HS-5 (cell line): ENCODE measurements around the gene SHCBP1L.

Experiments
- DNase-seq: peaks from one replicate; pipeline ENCODE4 v3.0.0-alpha.2; 2012; ENCODE audit warnings: low read depth

SHCBP1L gene

DNA sequence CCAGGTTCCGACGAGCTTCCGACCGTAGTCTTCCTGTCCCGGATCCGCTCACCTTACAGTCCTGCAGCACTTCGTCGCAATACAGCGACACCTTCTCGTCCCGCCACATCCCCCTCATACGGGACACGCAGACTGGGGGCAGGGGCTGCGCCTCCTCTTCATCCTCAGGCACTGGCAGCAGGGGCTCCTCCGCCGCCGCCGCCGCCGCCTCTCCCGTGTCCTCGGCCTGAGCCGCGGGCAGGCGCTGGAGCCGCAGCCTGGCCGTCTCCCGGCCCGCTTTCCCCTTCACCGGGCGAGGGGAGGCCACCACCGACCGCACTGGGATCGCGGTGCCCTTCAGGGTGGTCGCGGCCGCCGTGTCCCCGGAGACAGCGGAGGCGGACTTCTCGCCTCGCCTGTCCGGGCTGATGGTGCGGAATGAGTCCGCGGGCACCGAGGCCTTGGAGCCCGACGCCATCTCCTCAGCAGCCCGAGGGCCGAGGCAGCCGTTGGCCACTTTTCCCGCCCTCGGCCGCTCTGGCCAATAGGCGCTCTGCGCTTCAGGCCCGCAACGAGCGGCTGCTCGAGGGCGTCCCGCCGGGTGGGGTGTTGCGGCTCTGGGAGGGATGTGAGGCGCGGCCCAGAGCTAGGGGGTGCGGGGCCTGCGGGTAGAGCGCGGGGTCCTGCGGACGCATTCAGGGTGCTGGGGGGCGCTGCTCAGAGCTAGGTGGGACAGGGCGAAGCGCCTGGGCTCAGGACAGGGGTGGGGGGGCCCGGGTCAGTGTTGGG is at the start of gene SHCBP1L:
Gene SHCBP1L (minus strand): TSS at position 490 of the 768 bp plus-strand sequence. CDS start 33 bp downstream, at position 457.
- no peak for DNase-seq

DNA sequence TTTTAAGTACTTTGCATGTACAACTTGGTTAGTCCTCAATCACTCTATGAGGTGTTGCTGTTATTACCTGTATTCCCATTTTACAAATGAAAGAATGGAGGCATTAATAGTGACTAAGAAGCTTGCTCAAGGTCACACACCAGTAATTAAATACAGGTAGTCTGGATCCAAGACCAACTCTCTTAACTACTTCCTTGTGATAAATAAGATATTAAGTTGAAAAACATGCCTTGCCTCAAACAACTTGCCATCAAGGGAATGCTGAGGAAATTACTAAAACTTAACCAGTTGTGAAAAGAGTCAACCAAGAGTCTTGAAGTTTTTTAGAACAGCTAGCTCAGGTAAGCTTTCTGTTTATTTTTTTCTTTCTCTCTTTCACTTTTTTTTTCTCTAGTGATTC is 49.3 kb upstream of the SHCBP1L start:
- no peak for DNase-seq

DNA sequence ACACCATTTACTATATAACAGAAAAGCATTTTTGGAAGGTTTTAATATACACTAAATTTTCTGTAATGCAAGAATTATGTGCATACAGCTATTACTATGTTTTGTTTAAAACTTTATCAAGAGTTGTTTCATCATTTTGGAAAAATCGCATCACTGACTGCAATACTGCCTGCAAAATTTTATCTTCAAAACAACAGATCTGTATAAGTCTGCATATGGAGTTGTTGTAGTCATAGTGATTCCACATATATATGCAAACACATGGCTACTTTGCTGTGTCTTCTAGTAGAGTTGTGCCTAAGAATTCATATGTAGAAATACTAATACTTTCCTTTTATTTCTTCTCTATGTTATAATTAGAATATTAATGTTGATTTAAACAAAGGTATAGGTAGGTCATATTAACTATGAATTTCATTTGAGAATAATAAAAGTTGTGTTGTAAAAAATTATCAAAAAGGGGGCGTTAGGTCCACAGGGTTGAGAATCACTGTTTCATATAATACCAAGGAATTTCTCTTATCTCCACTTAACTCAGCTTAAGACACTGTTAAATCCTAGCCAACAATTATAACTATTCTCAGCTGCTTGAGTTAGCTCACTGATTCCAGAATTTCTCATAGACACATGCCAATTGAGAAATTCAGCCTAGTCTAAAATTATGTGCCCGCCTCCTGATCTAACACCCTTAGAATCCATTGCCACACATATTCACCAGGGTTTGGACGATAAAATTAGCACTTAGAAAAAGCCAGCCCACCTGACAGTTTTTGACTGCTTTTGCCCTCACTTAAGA is 47.4 kb upstream of the SHCBP1L start:
- DNase-seq, result no peak

DNA sequence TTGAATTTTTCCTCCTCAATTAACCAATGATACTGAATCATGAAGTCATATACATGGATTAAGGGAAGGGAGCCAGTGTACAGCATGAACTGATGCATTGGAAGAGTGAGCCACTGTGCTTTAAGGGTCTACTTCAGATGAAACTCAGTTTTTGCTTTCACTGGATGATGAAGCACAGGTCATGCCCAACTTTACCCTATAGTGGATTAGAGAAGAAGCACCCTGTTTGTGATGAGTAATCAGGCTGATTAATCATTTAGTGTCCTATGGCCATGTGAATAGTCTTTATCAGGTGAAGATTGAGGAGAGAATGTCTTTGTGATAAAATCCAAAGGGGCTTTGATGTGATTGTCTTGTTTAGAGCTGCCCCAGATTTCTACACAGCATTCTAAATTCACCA is 45.5 kb upstream of the SHCBP1L start:
- no peak for DNase-seq

DNA sequence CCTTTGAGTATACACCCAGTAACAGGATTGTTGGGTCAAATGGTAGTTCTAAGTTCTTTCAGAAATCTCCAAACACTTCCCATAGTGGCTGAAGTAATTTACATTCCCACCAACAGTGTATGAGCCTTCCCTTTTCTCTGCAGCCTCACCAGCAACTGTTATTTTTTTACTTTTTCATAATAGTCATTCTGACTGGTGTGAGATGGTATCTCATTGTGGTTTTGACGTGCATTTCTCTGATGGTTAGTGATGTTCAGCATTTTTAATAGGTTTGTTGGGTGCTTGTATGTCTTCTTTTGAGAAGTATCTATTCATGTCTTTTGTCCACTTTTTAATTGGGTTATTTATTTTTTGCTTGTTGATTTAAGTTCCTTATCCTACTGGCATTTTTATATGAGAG is 43.9 kb upstream of the SHCBP1L start:
- no peak for DNase-seq

DNA sequence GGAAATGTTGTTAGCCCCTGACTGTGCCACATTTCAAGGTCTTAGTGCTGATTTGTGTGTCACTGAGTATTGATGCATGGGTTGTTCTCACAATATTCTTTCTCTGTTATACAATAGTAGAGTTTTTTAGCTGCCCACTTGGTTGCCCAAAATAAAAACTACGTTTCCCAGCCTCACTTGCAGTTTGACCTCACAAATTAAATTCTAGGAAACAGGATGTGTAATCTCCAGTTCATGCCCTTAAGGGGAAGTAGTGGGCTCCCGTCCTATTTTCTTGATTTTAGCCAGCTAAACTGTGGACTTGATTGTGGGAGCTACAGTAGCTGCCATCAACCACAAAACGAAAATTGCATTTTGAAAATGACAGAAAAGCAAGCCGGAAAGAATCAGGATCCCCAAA is 42.9 kb upstream of the SHCBP1L start:
- DNase-seq, result no peak

DNA sequence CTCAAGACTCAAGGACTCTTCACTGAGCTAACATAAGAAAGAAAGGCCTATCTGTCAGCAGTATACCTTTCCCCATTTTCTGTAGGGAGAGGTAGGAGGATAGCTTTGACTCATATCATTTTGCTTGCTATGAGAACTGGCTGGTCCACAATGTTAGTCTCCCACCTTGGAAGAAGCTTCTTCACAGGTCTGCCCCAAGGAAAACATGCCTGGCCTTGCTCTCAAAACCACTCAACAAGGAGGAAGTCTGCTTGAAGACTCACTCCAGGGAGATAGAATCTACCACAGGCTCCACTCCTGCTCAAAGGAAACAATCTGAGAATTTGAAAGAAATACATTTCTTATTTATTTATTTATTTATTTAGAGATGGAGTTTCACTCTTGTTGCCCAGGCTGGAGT is 40.8 kb upstream of the SHCBP1L start:
- no peak for DNase-seq

DNA sequence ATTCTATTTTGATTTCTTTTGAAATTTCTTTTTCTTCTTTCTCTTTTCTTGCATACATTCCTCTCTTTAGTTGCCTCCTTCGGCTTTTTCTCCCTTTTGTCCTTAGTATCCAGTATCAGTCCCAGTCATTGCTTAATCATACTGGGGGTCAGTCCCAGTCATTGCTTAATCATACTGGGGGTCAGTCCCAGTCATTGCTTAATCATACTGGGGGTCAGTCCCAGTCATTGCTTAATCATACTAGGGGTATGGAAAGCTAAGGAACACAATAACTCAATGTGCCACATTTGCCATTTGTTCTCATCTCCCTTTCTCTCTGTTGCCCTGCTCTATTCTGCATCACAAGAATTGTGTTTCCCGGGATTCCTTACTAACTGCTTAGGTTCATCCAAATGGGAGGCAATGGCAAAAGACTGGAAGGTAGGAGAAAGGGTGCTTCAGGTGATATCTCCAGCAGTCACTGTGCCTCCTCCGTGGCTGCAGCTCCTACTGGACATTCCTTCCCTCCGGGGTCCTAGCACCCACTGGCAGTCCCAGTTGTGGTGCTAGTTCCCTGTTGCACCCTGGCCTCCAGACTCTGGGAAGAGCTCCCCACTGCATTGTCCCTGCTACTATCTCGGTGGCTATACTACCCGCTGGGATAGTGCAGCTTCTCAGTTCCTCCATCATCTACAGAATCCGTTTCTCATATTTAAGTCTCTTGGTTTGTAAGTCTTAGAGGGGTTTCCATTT is 37.6 kb upstream of the SHCBP1L start:
- DNase-seq, result peak; percentile 29

DNA sequence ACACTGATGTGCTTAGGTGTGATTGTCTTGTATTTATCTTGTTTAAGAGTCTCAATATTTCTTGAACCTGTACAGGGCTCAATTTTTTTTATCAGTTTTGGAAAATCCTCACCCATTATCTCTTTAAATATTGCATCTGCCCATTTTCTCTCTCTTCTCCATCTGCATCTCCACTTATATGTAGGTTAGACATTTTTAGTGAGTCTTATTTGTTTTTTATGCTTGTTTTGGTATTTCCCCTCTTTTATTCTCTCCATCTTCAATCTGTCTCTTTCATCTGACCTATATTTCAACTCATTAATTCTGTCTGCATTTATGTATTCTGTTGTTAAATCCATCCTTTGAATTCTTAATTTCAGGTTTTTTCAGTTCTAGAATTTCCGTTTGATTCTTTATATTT is 32.9 kb upstream of the SHCBP1L start:
- DNase-seq, result no peak

DNA sequence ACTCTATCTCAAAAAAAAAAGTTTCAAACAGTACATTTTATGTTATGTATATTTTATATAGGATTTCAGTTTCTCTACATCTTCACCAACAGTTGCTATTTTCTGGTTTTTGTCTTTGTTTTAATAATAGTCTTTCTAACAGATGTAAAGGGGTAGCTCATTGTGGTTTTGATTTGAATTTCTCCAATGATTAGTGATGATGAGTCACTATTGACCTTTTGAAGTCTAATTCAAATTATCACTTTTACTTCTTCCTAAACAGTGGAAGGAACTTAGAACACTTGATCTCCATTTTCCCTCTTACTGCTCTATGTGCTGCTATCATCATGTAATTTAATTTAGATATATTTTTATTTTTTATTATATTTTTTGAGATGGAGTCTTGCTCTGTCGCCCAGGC is 31.7 kb upstream of the SHCBP1L start:
- DNase-seq, result no peak

DNA sequence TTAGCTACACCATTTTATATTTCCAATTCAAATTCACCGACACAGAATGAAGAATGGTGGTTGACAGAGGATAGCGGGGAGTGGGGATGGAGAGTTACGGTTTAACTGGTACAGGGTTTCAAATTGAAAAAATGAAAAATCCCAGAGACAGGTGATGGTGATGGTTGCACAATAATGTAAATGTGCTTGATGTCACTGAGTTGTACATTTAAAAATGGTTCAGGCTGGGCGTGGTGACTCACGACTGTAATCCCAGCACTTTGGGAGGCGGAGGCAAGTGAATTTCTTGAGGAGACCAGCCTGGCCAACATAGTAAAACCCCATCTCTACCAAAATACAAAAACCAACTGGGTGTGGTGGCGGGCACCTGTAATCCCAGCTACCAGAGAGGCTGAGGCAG is 31.2 kb upstream of the SHCBP1L start:
- DNase-seq, result no peak

DNA sequence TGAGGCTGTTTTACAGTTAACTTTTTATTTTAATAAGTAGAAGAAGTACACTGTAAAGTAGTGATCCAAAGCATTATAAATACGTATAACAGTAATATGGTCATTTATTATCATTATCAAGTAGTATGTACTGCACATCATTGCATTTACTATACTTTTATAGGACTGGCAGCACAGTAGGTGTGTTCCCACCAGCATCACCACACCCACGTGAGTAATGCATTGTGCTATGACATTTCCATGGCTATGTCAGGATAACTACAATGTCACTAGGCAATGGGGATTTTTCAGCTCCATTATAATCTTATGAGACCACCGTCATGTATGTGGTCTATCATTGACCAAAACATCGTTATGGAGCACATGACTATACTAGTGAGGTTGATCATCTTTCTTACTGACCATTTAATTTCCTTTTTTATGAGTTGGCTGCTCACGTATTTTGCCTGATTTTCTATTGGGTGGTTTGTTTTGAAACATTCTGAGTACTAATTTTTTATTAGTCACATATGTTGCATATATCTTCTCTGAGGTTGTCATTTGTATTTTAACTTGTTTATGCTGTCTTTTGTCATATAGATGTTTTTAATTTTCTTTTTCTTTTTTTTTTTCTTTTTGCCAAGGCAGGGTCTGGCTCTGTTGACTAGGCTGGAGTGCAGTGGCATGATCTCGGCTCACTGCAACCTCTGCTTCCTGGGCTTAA is 25.3 kb upstream of the SHCBP1L start:
- no peak for DNase-seq

DNA sequence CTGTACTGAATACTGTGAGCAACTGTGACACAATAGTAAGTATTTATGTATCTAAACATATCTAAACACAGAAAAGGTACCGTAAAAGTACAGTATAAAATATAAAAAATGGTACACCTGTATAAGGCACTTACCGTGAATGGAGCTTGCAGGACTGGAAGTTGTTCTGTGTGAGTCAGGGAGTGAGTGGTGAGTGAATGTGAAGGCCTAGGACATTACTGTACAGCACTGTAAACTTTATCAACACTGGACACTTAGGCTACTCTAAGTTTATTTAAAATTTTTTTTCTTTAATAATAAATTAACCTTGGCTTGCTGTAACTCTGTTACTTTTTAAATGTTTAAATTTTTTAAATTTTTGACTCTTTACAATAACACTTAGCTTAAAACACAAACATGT is 24.5 kb upstream of the SHCBP1L start:
- no peak for DNase-seq

DNA sequence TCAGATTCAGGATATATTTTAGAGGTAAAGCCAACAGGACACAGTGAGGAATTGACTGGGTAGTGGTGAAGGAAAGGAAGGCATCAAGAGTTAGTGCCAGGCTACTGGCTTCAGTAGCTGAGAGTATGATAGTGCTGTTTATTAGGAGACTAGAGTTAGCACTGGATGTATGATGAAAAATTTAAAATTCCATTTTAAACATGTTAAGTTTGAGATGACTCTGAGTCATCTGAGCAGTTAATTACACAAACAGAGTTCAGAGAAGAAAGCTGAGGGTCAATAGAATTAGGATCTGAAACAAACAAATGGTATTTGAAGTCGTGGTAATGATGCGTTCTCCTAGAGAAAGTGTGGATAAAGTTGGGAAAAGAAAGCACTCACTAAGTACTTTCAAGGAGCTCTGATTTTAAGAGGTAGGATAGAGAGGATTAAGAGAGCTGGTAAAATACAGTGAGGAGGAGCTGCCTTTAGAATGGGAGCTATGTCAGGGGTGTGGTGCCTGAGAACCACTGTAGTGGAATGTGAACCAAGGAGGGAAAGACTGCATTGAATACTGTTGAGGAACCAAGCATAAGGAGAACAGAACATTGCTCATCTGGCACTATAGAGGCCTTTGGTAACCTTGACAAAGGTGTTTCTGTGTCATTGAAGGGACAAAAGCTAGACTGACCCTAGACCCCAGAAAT is 21.7 kb upstream of the SHCBP1L start:
- DNase-seq, result no peak

DNA sequence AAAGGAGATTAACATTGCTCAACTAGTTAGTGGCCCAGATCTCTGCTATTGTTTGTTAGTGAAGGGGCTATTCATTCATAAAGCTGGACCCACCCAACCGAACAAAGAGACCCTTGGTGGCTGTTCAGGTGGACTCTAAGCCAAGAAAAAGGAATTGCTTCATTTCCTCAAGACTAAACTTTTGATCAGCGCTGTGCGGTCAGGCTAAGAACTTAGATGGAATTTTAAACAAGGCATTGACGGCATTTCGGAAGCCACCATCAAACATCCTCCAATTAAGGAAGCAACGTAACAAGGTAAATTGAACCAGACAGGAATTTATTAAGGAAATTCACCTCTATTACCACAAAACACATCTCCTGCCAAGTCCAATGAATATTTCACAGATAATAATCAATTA is 19.9 kb upstream of the SHCBP1L start:
- no peak for DNase-seq

DNA sequence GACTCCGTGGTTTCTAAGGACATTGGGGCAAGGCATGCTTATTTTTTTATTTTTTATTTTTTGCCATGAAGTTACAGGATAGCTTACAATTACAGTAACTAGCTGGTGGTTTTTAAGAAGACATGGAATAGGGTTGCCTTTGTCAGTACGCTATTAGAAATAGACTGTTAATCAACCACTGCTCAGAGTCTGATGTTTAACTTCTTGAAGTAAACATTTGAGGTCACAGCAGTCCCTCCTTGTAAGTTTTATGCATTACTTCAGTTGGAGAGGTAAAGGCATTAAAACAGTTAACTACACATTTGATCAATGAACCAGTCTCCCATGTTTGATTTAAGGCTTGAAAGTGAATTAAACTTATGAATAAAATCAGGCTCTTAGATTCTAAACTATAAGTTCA is 19.3 kb upstream of the SHCBP1L start:
- DNase-seq, result no peak

DNA sequence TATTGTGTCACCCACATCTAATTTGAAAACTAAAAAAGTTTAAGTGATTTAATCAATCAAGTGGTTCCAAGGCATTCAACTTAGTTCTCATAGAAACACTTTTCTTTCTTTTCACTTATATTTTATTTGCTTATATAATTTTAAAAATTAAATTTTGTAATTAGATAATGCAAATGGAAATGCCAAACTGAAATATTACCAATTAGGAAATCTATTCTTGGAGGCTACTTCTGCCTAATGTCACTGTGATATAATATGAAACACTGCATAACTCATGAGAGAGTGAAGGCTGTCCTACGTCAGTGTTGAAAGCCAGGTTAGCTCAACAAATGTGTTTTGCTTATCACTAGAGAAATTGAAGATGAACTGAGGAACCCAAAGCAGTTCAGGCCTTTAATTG is 18.3 kb upstream of the SHCBP1L start:
- no peak for DNase-seq

DNA sequence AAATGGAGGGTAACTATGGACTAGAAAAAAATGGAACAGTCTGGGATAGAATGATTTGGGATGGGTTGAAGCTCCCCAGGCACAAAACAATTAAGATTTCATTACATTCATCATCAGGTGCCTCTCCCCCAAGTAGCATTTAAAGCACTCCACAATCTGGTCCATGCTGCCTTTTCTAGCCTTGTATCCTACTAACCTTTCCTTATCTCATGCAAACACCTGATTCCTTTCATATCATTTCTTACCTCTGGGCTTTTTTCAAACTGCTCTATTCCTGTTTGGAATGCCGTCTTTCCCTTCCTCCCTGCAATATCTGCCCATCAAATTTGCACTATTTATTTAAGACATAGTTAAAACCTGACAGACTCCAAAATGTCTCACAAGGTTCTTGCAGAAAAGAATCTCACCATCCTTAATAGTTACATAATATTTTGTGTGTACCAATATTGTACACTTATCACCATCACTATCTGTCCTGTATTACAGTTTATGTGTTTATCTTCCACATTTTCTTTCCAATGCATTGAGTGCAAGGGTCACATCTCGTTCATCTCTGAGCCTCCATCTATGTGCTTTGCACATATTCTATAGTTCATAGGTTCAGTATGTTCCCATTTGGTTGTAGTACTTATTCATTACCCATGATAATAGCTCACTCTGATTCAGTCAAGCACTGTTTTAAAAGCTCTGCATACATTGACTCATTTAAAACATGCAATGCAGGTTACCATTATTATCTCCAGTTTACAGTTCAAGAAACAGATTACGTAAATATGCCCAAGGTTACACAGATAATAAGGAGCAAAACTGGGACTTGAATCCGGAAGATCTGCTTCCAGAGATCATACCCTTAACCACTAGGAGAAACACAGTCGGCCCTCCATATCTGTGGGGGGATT is 16.1 kb upstream of the SHCBP1L start:
- DNase-seq, result no peak

DNA sequence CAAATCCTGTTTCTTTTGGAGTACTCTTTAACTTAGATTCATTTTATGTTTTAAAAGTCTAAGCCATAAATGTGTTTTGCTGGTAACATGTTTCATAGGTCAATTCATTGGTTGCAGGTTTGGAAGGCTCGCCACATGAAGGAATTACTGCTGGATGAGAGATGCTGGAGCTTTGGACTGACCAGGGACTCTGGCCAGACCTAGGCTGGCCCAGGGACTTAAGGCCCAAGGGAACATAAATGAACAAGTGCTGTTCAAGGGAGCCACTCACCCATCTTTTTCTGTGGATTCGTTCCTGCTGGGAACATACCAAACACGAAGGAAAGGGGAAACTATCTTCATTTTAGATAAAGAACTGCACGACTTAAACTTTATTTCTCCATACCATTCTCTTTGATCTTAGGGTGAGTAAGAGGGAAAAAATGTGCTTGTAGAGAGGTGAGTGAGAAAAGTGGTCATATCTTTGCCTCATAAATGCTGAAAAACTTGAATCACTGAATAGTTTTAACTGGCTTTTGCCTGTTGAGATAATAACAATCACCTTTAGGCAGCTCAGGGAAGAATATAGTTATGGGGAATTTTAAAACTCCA is 15.3 kb upstream of the SHCBP1L start:
- no peak for DNase-seq

DNA sequence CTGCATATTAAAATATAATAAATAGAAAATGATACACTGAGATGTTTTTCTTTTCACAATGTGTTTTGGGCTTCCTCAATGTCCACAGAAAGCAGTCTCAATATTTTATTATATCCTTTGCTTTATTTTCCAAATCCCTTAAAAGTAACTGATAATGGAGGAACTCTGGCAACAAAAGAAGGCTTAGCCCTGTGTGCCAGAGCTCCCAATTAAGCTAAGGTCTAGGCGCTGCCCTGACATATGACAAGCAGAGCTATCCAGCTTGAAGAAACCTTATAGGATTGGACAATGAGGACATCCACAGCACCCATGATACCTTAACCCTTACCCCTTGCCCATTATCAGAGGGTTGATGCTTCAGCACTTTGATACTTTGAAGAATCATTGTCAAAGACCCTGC is 12.9 kb upstream of the SHCBP1L start:
- no peak for DNase-seq
